Glutamatergic neuron (in vitro differentiated cells): Measurements from ENCODE around the gene ROR2. TPM values are rescaled to one million over a fixed set of nuclear protein-coding genes. Genes with fewer than 3 reads are reported as not detected.

Source experiments
- DNase-seq: peaks from one replicate; pipeline ENCODE4 v3.0.0; 2022
- H3K27ac Mint-ChIP-seq: one replicate; pipeline ENCODE4 v1.8.0; 2020; ENCODE audit warnings: mild to moderate bottlenecking, mixed read lengths, inconsistent platforms; ENCODE audit not compliant: unreplicated experiment
- H3K27me3 Mint-ChIP-seq: one replicate; pipeline ENCODE4 v1.8.0; 2020; ENCODE audit warnings: mild to moderate bottlenecking, moderate library complexity, mixed read lengths, inconsistent platforms; ENCODE audit not compliant: unreplicated experiment
- H3K36me3 Mint-ChIP-seq: one replicate; pipeline ENCODE4 v1.8.0; 2020; ENCODE audit warnings: mild to moderate bottlenecking, mixed read lengths, inconsistent platforms; ENCODE audit not compliant: unreplicated experiment
- H3K4me1 Mint-ChIP-seq: one replicate; pipeline ENCODE4 v1.8.0; 2020; ENCODE audit warnings: mild to moderate bottlenecking, low read depth, mixed read lengths, inconsistent platforms; ENCODE audit not compliant: unreplicated experiment
- H3K4me3 Mint-ChIP-seq: one replicate; pipeline ENCODE4 v1.8.0; 2020; ENCODE audit warnings: mild to moderate bottlenecking, mixed read lengths, inconsistent platforms; ENCODE audit not compliant: unreplicated experiment
- H3K9me3 Mint-ChIP-seq: one replicate; pipeline ENCODE4 v1.8.0; 2020; ENCODE audit warnings: mild to moderate bottlenecking, moderate library complexity, mixed read lengths, inconsistent platforms; ENCODE audit not compliant: unreplicated experiment
- CTCF ChIP-seq: fragments of 200-600 bp; sonication (generic); IDR thresholded peaks from one replicate; pipeline ENCODE4 v1.5.0; 2021; ENCODE audit not compliant: partially characterized antibody, unreplicated experiment
- total RNA-seq: library from RNA; stranded (reverse); fragmentation: NEBNext Ultra II Directional; extraction: Animal tissue kit (Norgen Biotek cat#: 25700); gene quantifications from one replicate; pipeline ENCODE4 v1.2.1, GENCODE V29; 2021; ENCODE audit not compliant: unreplicated experiment

ROR2 gene
- total RNA-seq, 1 donor from 2014 or later, result 51.1 TPM

- H3K27me3 Mint-ChIP-seq, result peaks cover 2% of the 10 kb centered on the region
- no peak overlapping the region for H3K4me3 Mint-ChIP-seq
- TF ChIP-seq CTCF, result no peak
- H3K27ac Mint-ChIP-seq, result no peak overlapping the region
- H3K36me3 Mint-ChIP-seq, result peaks cover 6% of the 10 kb centered on the region
- DNase-seq, result no peak
- H3K4me1 Mint-ChIP-seq, result peaks cover 36% of the 10 kb centered on the region
- peaks cover 2% of the 10 kb centered on the region for H3K9me3 Mint-ChIP-seq
Observed at GRCh38 chr9:91942201-91942600, 7.8 kb downstream of the ROR2 start.

- Mint-ChIP-seq H3K27ac (no peak overlapping the region), H3K4me3 (no peak overlapping the region), H3K27me3 (peaks cover 2% of the 10 kb centered on the region), H3K4me1 (peaks cover 36% of the 10 kb centered on the region), H3K36me3 (peaks cover 6% of the 10 kb centered on the region), H3K9me3 (peaks cover 3% of the 10 kb centered on the region)
- TF ChIP-seq CTCF, result no peak
- no peak for DNase-seq
Observed at GRCh38 chr9:91939978-91940377, 10.1 kb downstream of the ROR2 start.

- H3K4me3 Mint-ChIP-seq, result no peak overlapping the region
- no peak overlapping the region for H3K27ac Mint-ChIP-seq
- no peak for DNase-seq
- peaks cover 3% of the 10 kb centered on the region for H3K9me3 Mint-ChIP-seq
- TF ChIP-seq CTCF, result no peak
- no peaks in the 10 kb centered on the region for H3K36me3 Mint-ChIP-seq
- peaks cover 2% of the 10 kb centered on the region for H3K27me3 Mint-ChIP-seq
- peaks cover 36% of the 10 kb centered on the region for H3K4me1 Mint-ChIP-seq
Observed at GRCh38 chr9:91937727-91938126, 12.3 kb downstream of the ROR2 start.

GRCh38 chr9:91937056-91937455 is 13.0 kb downstream of the ROR2 start:
- no peak overlapping the region for H3K27ac Mint-ChIP-seq
- no peak for TF ChIP-seq CTCF
- peaks cover 6% of the 10 kb centered on the region for H3K9me3 Mint-ChIP-seq
- no peaks in the 10 kb centered on the region for H3K36me3 Mint-ChIP-seq
- H3K4me1 Mint-ChIP-seq, result peaks cover 31% of the 10 kb centered on the region
- no peak overlapping the region for H3K4me3 Mint-ChIP-seq
- H3K27me3 Mint-ChIP-seq, result no peaks in the 10 kb centered on the region
- DNase-seq, result no peak

GRCh38 chr9:91935805-91936514 is 14.1 kb downstream of the ROR2 start:
- Mint-ChIP-seq H3K36me3 (no peaks in the 10 kb centered on the region), H3K9me3 (peaks cover 11% of the 10 kb centered on the region), H3K4me3 (peak overlapping the region; percentile 54), H3K27ac (peak overlapping the region; percentile 78), H3K4me1 (peaks cover 30% of the 10 kb centered on the region), H3K27me3 (no peaks in the 10 kb centered on the region)
- peak; percentile 23 for DNase-seq
- no peak for TF ChIP-seq CTCF
